ENCODE results near the gene GRAMD1B.

Gene GRAMD1B

DNA sequence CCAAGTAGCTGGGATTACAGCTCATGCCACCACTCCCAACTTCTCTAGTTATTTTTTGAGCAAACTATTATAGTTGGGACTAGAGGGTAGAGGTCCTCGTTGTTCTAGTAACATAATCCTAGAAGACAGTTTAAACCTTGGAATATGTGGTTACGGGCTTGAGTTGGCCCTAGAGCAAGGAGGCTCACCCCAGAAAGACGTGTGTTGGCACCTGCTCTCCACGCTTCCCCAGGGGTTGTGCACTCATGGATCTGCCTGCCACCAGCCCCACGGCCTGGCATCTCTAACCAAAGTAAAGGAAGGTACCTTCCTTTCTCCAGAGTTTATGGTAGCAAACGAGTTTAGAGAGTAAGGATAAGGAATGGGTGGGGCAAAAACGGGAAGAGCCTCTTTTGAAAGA is 145.4 kb downstream of the GRAMD1B start:
- DNase-seq, result no peak

DNA sequence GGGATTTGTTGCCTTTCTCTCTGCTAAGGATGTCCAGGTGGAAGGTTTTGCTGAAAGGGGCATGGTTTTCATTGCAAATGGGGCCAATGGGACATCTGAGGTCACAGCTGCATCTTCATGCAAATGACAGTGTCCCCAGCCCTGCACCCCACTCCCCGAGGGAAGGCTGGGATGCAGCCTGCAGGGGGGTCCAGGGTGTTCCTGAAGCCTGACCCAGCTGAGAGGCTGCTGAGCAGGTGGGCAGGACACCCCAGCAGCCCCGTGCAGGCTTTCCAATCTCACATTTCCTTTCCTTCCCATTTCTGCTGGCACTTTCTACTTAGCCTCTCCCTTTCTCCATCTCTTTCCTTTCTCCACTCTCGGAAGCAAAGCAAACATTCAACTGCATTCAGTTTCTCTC is 146.0 kb downstream of the GRAMD1B start:
- no peak for DNase-seq

DNA sequence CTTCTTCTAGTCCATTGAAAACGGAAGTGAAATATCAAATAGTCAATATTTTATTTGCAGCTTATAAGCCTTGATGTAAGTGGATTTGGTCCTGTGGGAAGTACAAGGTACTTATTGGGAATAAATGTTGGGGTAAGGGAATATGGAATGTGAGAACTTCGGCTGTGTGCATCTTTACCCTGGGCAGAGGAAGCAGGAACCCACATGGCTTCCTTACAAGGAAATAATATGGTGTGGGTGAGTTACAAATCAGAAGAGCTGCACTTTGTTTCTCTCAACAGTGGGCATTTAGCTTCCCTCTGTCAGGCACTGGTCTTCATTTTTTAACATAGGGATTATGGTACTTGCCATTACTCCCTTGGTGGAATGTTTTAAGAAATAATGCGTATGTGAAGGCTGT is 146.4 kb downstream of the GRAMD1B start:
- DNase-seq, result no peak

DNA sequence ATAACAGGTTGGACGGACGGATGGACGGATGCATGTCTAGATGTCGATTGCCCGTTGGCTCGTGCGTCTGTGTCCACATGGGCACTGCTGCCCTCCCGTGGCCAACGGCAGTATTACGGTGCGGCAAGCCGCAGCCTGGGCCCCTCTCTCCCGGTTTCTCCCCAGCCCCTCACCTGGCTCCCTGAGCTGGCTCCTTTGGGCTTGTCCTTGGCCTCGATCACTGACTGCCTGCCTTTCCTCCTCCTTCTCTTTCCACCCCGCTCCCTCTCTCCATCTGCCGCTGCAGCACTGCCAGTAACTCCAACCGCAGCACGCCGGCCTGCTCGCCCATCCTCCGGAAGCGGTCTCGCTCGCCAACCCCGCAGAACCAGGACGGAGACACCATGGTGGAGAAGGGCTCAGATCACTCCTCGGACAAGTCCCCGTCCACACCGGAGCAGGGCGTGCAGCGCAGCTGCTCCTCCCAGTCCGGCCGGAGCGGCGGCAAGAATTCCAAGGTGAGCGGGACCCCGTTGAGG is 147.1 kb downstream of the GRAMD1B start:
- DNase-seq, result peak; percentile 76

DNA sequence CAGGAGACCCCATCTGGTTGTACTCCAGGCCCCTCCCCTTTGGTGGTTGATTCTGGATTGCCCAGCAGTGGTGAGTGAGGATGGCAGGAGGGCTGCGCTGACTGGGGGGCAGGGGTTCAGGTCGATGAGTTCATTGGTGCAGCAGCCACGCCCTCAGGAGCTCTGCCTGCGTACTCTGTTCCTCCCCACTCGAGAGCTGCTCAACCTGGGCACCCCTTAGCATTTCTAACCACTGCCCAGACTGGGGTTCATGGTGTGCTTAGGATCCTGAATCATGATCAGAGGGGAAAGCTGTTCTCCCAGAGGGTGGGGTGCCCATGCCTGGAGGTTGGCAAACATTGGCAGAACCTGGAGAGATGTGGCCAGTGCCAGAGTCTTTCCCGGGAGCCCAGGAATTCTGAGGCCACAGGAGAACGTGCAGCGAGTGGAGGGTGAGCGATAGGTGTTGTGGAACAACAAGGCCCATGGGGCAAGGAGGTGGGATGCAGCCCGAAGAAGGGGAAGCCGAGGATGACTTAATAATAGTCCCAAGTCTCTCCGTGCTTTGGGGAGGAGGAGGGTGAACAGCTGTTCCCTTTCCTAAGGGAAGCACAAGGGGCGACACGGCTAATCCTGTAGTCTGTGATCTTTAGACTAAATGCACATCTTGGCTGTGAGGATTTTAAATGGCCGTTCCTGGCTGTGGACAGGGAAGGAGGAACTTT is 148.9 kb downstream of the GRAMD1B start:
- no peak for DNase-seq

DNA sequence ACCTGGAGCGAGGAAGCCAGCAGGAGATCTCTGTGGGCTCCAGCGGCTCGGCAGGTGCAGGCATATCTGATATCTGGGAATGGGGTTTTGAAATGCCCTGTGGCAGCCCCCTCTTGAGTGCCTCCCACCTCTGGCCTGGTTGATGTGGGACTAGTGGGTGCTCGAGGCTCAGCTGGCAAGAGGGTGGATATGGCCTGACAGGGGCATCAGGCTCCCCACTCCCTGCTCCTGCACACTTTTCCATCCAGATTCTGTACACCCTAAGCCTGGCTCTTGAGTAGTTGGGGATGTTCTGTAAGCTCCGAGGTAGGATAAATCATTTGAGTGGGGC is 149.4 kb downstream of the GRAMD1B start:
- DNase-seq, result no peak

DNA sequence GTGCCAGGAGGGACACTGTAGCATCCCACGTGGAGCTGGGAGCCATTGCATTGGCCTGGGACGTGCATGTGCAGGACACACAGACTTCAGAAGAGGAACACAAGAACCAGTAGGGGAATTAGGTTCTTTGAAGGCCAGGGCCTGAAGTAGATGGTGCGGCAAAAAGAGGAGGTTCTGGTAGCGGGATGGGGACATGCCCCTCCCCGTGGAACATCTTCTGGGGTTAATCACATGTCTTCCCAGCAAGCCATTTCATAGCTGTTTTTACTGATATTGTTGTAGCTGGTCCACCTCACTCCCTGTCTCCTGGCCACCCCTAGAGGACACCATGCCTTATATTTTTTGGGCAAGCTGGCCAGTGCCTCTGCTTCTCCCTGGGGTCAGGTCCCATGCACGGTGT is 150.1 kb downstream of the GRAMD1B start:
- no peak for DNase-seq

DNA sequence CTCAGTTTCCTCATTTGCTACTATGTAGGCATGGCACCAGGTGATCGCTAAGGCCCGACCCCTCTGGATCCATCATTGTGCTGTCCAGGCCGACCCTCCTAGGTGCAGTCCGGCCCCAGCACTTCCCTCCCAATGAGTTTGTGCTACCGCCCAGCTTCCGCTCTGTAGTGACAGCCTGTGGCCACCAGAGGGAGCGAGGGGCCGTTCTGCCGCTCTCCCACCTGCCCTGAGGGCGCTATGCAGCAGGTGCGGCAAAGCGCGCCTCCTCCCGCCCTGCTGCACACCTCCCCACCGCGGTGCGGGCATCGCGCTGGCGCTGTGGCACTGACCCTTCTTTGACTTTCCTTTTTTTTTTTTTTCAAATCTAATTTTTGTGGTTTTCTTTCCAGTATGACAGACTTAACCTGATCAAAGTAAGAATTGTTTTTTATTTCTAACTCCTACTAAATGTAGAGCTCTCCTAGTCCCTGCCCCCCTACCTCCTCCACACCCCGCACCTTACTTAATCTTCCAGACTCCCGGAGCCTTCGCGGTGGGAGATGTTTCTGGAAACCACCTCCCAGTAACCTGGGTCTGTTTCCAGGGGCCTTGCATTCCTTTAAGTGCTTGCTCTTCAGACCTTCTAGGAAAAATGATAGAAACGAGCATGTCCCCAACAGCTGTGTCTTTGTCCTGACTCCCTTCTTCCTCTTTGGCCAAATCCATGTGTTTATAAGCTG is 150.6 kb downstream of the GRAMD1B start:
- peak; percentile 78 for DNase-seq

DNA sequence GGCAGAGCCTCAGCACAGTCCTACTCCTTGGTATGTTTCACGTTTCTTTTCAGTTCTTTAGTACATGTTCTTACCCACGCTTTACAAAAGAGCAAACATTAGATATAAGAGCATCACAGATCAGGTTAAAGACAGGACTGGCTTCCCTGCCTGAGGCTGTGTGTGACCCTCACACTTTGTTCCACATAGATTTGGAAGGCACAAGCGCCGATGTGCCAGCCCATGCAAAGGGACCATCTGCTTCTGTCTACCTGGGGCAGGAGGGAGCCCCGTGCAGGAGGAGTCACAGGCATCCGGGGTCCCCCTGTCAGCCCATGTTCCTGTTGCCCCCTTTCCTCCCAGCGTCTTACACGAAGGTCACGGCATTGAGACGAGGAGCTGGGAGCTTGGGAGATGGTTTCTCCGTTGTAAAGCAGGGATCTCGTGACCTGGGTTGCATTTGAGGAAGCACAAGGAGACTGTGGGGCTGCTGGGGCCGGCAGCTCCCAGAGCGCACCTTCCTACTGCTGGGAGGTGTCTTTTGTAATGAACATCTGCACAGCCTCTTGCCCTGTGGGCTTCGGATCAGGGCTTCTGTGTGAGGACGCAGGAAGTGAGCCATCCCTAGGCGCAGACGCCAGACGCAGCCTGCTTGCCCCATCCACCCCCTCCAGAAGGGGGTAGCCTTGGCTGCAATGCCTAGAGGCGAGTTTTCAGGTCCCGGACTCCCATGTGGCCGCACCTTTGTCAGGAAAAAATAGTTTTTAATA is 151.8 kb downstream of the GRAMD1B start:
- DNase-seq, result no peak

DNA sequence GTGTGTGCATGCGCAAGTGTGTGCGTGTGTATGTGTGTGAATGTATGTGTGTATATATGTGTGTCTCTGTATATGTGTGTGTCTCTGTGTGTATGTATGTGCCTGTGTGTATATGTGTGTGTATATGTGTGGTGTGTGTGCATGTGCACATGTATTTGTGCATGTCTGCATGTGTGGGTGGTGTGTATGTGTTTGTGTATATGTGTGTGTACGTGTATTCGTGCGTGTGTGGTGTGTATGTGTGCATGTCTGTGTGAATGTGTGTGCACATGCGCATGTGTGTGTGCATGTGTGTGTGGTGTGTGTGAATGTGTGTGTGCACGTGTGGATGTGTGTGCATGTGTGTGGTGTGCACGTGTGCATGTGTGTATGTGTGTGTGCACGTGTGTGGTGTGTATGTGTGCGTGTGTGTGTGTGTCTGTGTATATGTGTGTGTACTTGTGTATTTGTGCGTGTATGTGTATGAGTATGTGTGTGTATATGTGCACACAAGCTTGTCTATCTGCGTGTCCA is 153.0 kb downstream of the GRAMD1B start:
- DNase-seq, result no peak

DNA sequence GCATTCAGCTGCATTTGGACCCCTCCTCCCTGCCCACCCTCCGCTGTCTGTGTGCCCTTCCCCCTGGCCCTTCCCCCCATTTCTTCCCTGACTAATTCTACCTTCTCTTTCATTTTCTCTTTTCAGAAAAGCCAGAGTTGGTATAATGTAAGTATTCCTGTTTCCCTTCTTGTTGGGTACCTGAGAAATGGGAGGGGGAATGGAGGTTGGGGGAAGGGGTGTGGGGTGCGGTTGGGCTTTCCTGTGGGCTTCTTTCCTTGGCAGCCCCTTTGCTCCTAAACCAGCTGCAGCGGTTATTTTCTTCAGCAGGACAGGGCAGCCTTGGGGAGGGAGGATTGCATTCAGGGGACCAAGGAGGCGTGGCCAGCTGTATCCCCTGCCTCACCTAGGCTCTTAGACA is 154.1 kb downstream of the GRAMD1B start:
- no peak for DNase-seq

DNA sequence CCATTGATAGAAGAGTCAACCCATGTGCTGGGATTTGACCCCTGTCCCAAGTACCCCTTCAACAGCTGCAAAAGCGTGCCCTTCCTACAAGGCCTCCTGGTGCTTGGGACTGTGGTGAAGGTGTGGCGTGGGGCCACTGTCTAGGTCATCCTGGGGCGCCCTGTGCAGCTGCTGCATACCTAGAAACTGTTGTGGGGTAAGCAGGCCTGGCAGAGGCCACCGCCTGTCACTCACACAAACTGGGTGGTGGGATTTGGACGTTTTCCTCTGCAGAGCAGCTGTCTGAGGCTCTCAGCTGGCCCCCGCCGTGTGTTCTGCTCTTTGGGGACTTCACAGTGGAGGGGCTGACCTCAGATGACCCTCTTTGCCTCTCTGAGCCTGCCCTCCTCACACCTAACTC is 154.7 kb downstream of the GRAMD1B start:
- DNase-seq, result no peak

DNA sequence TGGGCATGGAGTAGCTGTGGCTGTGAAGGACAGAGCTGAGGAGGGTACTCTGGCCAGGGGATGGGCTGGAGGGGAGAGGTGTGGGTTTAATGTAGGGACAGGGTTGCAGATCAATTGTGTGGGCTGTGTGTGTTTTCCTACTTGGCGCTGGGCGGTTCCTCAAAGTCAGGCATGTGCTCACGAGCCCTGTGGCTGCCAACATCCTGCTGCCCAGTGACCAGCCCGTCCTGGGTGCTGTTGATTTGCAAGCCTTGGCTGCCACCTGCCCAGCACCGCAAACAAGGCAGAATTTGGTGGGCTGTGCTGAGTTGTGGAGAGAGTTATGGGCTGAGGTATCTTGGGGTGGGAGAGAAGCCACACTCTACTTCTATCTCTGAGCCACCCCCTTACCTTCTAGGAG is 155.1 kb downstream of the GRAMD1B start:
- DNase-seq, result no peak

DNA sequence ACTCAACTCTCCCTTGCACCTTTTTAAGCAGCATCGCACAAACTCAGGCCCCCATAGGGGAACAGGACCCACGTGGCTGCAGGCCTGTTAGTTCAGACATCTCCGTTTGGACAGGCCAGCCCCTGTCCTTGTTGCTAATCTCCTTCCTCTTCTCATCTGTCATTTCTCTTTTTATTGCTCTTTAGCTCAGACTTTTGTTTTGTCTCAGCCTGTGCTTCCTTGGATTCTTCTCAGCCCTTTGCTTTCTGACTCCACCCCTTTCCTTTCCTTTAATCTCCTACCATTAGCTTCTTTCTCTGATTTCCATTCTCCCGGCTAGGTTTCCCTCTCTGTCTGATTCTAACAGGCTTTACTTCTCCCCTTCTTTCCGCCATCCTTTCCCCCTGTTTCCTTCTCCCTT is 155.6 kb downstream of the GRAMD1B start:
- DNase-seq, result no peak

DNA sequence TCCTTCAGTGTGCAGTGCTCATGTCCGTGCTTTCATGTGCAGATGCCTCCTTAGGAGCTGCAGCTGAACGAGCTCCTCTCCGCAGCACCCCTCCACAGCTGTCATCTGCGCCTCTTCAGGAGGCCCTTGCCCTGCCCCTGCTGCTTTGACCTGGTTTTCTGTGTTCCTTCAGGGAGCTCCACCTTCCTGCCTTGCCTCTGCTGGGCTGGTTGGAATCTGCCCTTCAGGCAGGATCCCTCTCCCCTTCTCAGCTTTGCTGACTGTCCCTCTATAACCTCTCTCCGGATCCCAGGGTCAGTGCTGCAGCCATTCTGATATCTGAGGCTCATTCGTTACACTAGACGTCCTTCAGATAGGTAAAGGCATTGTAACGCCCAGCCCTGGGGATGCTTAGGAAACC is 156.5 kb downstream of the GRAMD1B start:
- no peak for DNase-seq

DNA sequence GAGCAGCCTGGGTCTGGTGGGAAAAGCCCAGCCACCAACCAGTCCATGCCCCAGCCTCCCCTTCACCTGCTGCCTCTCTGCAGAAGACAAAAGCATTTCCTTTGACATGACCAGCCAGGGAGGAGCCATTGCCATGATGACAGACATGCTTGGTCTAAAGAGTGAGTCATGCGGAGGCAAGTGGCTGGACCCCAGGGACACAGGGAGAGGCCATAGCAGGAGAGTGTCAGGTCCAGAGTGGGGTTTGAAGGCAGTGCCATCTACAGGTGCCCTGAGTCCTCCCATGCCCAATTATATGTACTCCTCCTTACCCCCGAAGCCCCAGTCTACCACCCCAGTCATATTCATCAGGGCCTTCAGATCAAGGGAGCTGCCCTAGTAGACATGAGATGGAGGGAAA is 157.0 kb downstream of the GRAMD1B start:
- DNase-seq, result no peak

DNA sequence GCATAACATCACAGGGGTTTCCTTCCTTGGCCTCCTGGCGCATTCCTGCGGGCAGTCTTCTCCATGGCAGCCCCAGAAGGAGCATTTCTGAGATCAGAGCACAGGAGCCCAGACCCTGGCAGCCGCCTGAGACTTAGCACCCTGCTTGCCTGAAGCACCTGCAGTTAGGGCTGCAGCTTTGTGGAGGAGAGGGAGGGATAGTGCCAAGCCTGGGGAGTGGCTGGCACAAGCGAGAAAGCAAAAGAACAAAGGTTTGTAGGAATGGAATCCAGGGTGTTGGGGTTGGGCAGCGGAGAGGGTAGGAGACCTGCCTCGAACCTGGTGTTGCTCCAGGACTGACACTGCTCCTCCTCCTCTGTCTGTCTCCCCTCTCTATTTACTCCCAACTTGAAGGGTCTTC is 157.5 kb downstream of the GRAMD1B start:
- DNase-seq, result no peak

DNA sequence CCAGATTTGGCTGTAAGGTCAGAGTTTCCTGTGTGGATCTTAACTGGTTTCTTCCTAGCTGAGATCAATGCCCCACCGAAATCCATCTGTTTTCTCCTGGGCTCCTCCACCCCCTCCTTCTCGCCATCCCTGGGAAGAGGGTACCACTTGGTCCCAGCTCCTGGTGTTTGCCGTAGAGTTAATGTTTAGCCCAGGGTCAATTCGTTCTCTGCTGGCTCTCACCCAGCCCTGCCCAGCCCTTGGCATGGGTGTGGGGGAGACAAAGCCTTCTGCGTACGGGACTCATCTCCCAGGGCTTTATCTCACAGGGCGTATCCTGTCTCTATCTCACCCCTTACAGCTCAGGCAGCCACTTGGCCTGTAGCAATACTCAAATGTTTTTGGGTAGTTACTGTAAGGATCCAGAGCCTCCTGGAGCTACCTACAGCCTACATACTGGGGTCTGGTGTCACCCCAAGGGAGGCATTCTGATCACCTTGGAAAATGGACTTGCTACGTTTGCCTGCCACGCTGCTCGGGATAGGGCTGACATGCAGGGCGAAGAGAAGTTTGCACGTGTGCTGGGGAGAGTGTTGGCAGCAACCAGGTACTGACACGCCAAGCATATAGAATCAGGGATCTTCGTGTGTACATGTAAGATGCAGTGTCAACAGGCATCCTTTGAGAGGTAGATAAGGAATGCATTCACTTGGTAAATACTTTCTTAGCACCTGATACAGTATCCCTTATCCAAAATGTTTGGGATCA is 158.2 kb downstream of the GRAMD1B start:
- DNase-seq, result no peak

DNA sequence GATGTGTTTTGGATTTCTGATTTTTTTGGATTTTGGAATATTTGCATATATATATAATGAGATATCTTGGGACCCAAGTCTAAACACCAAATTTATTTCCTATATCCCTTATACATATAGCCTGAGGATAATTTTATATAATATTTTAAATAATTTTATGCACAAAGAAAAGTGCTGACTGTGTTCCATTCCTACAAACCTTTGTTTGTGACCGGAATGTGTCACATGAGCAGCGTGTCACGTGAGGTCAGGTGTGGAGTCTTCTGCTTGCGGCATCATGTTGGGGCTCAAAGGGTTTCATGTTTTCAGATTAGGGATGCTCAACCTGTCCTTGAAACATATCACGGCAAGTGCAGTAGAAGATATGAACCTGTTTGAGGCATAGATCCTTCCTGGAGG is 158.8 kb downstream of the GRAMD1B start:
- DNase-seq, result no peak

DNA sequence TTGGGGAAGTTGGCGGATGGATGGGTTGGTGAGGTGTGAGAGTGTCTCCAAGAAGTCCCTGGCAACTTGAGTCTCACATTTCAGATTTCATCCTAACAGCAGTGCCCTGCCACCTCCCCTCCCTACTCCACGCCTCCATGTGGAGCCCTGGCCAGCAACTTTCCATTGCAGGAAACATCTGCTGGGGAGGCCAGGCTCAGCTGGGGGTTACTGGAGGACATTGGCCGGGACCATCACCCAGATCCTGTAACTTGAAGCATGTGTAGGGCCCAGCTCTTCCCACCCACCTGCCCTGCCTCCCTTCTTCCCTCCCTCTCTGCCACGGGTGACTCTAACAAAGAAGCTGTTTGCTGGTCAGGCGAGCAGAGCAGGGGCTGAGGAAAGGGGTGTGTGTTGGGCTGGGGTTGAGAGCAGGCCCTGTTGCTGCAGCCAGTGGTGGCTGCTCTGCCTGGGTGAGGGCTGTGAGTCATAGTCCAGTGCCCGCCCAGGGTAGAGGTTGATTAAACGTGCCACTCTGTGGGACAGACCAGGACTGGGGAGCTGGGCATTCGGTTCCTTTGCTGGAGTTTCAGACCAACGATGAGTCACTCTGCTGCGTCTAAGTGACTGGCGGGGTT is 160.3 kb downstream of the GRAMD1B start:
- no peak for DNase-seq

DNA sequence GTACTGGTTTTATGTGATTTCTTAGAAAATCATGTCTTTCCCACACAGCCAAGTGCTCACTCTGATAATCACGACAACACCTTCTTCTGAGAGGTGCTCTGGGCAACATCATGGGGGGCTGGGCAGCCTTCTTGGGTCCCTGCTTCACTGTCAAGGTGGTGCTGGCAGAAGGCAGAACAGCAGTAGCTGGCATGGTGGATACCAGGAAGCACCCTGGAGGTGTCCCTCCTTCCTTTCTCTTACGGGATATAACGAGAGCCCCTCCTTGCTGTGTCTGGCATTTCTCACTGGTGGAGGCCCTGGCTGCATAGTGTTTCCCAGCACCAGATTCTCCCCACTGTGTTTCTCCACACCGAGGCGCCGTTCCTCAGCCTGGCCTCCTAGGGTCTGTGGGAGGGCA is 163.5 kb downstream of the GRAMD1B start:
- DNase-seq, result no peak

DNA sequence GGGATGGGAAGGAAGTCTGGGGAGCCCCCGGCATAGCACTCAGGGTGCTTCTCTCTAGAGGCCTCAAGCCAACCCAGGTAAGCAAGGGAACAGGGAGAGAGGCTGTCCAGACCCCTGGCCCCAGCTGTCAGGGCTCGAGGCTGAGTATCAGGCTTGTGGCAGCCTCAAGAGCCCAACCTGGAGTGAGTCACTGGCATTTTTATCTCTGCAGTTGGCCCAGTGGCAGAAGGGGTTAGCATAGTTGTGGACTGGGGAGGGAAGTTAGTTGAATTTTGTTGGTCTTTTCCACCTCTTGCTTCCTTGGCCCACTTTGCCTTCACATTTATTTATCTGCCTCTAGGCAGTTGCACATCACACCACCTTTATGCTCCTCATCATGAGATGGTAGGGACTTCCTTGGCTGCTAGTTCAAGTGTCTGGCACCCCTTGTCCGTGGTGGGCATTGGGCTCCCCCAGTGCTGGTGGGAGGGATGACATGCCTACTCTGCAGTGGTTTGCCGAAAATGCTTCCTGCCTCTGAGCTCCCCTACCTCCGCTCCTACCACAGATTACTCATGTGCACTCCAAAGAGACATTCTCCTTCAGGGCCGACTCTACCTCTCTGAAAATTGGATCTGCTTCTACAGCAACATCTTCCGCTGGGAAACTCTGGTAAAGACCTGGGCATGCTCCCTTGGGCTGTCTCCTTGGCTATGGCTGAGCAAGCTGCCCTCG is 164.3 kb downstream of the GRAMD1B start:
- DNase-seq, result no peak
